ENCODE results near the gene RUNX2. TPM values are rescaled to one million over a fixed set of nuclear protein-coding genes. Genes with fewer than 3 reads are reported as not detected.

Gene RUNX2
- total RNA-seq, 3 donors from 2014 or later, result 2.0 to 4.4 (median 3.4) TPM

GRCh38 chr6:45648262-45648620 lies 320.1 kb downstream of the RUNX2 start:
- intact Hi-C loops (cut with DNase I, micrococcal nuclease), result no loop called here
- Histone ChIP-seq H3K4me1 (ENCODE audit: low read depth) (no peaks in the 10 kb centered on the region), H3K4me3 (no peak overlapping the region), H3K9me3 (no peaks in the 10 kb centered on the region), H3K36me3 (ENCODE audit: low read depth) (no peaks in the 10 kb centered on the region)
- TF ChIP-seq CTCF (IDR thresholded peaks at IDR 0.05), result no peak
- no peak for DNase-seq
- ATAC-seq, result no peak

GRCh38 chr6:45650524-45651135 lies 322.5 kb downstream of the RUNX2 start:
- Histone ChIP-seq H3K36me3 (ENCODE audit: low read depth) (no peaks in the 10 kb centered on the region), H3K9me3 (no peaks in the 10 kb centered on the region), H3K4me3 (no peak overlapping the region), H3K4me1 (ENCODE audit: low read depth) (no peaks in the 10 kb centered on the region)
- no peak for ATAC-seq
- DNase-seq, result no peak
- TF ChIP-seq CTCF (IDR thresholded peaks at IDR 0.05), result no peak
- intact Hi-C loops (cut with DNase I, micrococcal nuclease), result no loop called here

GRCh38 chr6:45651301-45651700 lies 323.2 kb downstream of the RUNX2 start:
- DNase-seq (no peak), ATAC-seq (no peak)
- intact Hi-C loops (cut with DNase I, micrococcal nuclease), result no loop called here
- TF ChIP-seq CTCF (IDR thresholded peaks at IDR 0.05), result no peak
- H3K4me1 ChIP-seq (ENCODE audit: low read depth), result no peaks in the 10 kb centered on the region
- H3K36me3 ChIP-seq (ENCODE audit: low read depth), result no peaks in the 10 kb centered on the region
- no peaks in the 10 kb centered on the region for H3K9me3 ChIP-seq
- H3K4me3 ChIP-seq, result no peak overlapping the region

- Histone ChIP-seq H3K36me3 (ENCODE audit: low read depth) (no peaks in the 10 kb centered on the region), H3K9me3 (no peaks in the 10 kb centered on the region), H3K4me3 (no peak overlapping the region), H3K4me1 (ENCODE audit: low read depth) (no peaks in the 10 kb centered on the region)
- no peak for DNase-seq
- ATAC-seq, result no peak
- intact Hi-C loops (cut with DNase I, micrococcal nuclease), result no loop called here
- TF ChIP-seq CTCF (IDR thresholded peaks at IDR 0.05), result no peak
Observed at GRCh38 chr6:45652416-45652815, 324.3 kb downstream of the RUNX2 start.

- no peaks in the 10 kb centered on the region for H3K9me3 ChIP-seq
- no peaks in the 10 kb centered on the region for H3K36me3 ChIP-seq (ENCODE audit: low read depth)
- TF ChIP-seq CTCF (IDR thresholded peaks at IDR 0.05), result no peak
- ATAC-seq (no peak), DNase-seq (no peak)
- no peaks in the 10 kb centered on the region for H3K4me1 ChIP-seq (ENCODE audit: low read depth)
- H3K4me3 ChIP-seq, result no peak overlapping the region
- intact Hi-C loops (cut with DNase I, micrococcal nuclease), result no loop called here
Observed at GRCh38 chr6:45653117-45653883, 325.2 kb downstream of the RUNX2 start.
